ENCODE measurements around the gene ADAMTS9. TPM values are rescaled to one million over a fixed set of nuclear protein-coding genes. Genes with fewer than 3 reads are reported as not detected.

ADAMTS9 gene
- total RNA-seq, 1 experiment from 2014 or later: 0.46 TPM

- Histone ChIP-seq H3K79me1 (ENCODE audit: insufficient read depth, low read depth, low read length, poor library complexity, severe bottlenecking) (no peaks in the 10 kb centered on the region), H3K4ac (ENCODE audit: low read depth, low read length) (no peak overlapping the region), H4K91ac (ENCODE audit: insufficient read length, low read depth, low read length) (no peak overlapping the region), H2BK20ac (ENCODE audit: low read depth, low read length, poor library complexity, severe bottlenecking) (no peak overlapping the region), H4K20me1 (ENCODE audit: control insufficient read depth, insufficient read depth, insufficient read length) (no peaks in the 10 kb centered on the region), H4K8ac (replicated peaks; ENCODE audit: insufficient read length, low read depth, low read length) (no peak overlapping the region), H2BK12ac (ENCODE audit: insufficient read length, low read depth, low read length) (no peak overlapping the region), H4K5ac (ENCODE audit: insufficient read length, low read depth, low read length) (no peak overlapping the region), H3K27ac (ENCODE audit: insufficient read length, low read depth, low read length) (no peak overlapping the region), H2BK120ac (ENCODE audit: low read depth, low read length, poor library complexity, severe bottlenecking) (no peak overlapping the region), H3T11ph (ENCODE audit: low read length) (no peak overlapping the region), H2AFZ (ENCODE audit: low read length) (no peak overlapping the region), H3K23me2 (ENCODE audit: insufficient read length, low read depth, low read length, poor library complexity, severe bottlenecking) (no peaks in the 10 kb centered on the region), H3K27me3 (ENCODE audit: insufficient read depth, low read length) (no peaks in the 10 kb centered on the region), H2BK5ac (ENCODE audit: insufficient read length, low read length) (no peak overlapping the region), H3K23ac (ENCODE audit: insufficient read length, low read depth, low read length) (no peak overlapping the region), H3K4me1 (ENCODE audit: insufficient read depth, low read length) (peaks cover 3% of the 10 kb centered on the region; the same call in 1 of the 2 replicates), H3K9ac (ENCODE audit: extremely low read depth, insufficient read length, low read length) (no peak overlapping the region), H2BK15ac (ENCODE audit: low read depth, low read length) (no peak overlapping the region), H3K4me2 (ENCODE audit: insufficient read depth, insufficient read length, low read length) (no peak overlapping the region), H3K56ac (ENCODE audit: insufficient read length, low read depth, low read length) (no peak overlapping the region), H3K9me3 (ENCODE audit: control insufficient read depth, low read depth, low read length) (no peaks in the 10 kb centered on the region), H3K14ac (ENCODE audit: insufficient read depth, low read length) (no peak overlapping the region), H3K18ac (ENCODE audit: insufficient read length, low read depth, low read length) (no peak overlapping the region), H2AK5ac (ENCODE audit: insufficient read length, low read length) (no peak overlapping the region), H3K79me2 (ENCODE audit: insufficient read depth, low read length) (no peaks in the 10 kb centered on the region)
- DNase-seq: no peak
- no CpG with 5 or more reads among the region's 3 CpGs for WGBS (ENCODE audit: extremely low coverage, insufficient read length, low lambda C conversion rate)
- no peaks in the 10 kb centered on the region for H3K9me3 Mint-ChIP-seq
- peak overlapping the region in 1 of 3 experiments; percentile 52; a peak in 1 of 7 replicates for H3K27ac Mint-ChIP-seq
- TF ChIP-seq, protein P1, sequence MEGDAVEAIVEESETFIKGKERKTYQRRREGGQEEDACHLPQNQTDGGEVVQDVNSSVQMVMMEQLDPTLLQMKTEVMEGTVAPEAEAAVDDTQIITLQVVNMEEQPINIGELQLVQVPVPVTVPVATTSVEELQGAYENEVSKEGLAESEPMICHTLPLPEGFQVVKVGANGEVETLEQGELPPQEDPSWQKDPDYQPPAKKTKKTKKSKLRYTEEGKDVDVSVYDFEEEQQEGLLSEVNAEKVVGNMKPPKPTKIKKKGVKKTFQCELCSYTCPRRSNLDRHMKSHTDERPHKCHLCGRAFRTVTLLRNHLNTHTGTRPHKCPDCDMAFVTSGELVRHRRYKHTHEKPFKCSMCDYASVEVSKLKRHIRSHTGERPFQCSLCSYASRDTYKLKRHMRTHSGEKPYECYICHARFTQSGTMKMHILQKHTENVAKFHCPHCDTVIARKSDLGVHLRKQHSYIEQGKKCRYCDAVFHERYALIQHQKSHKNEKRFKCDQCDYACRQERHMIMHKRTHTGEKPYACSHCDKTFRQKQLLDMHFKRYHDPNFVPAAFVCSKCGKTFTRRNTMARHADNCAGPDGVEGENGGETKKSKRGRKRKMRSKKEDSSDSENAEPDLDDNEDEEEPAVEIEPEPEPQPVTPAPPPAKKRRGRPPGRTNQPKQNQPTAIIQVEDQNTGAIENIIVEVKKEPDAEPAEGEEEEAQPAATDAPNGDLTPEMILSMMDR (conservative IDR thresholded peaks at IDR 0.05): no peak
- H3K4me1 Mint-ChIP-seq: peaks cover 5% of the 10 kb centered on the region in 2 experiments
- no peak overlapping the region for H3K4me3 Mint-ChIP-seq
- no peaks in the 10 kb centered on the region for H3K36me3 Mint-ChIP-seq (ENCODE audit: insufficient read depth in 1 of 3, low read depth in 3 of 3)
- peaks cover 5% of the 10 kb centered on the region for H3K27me3 Mint-ChIP-seq (ENCODE audit: low read depth)
Observed at GRCh38 chr3:64566859-64567258, 120.9 kb downstream of the ADAMTS9 start.
